ENCODE measurements around the gene PPM1E. TPM values are rescaled to one million over a fixed set of nuclear protein-coding genes. Genes with fewer than 3 reads are reported as not detected.

The PPM1E gene
- total and polyA plus RNA-seq, 2 of the 4 experiments (the other 2 are of a cell fraction), result under 0.01 to 0.05 TPM

GRCh38 chr17:58837699-58838098 is 82.0 kb downstream of the PPM1E start:
- dilution Hi-C loops (cut with HindIII; ENCODE audit: low sequenced_read_pairs, unreplicated experiment), result no loop called here
- Histone ChIP-seq H4K5ac (ENCODE audit: low read depth, low read length) (no peak overlapping the region), H2AK9ac (replicated peaks; ENCODE audit: low read depth, low read length, poor library complexity) (no peak overlapping the region), H3K4me2 (ENCODE audit: low read depth, low read length) (no peak overlapping the region), H3K9ac (ENCODE audit: low read depth, low read length) (no peak overlapping the region), H2BK15ac (ENCODE audit: low read depth, low read length) (no peak overlapping the region), H2AFZ (replicated peaks; ENCODE audit: low read length, poor library complexity) (no peak overlapping the region), H3K9me3 (ENCODE audit: control insufficient read depth, insufficient read depth, low read length) (no peaks in the 10 kb centered on the region), H2BK20ac (ENCODE audit: low read depth, low read length) (no peak overlapping the region), H2BK5ac (ENCODE audit: low read depth, low read length, poor library complexity, severe bottlenecking) (no peak overlapping the region), H3K14ac (replicated peaks; ENCODE audit: low read depth, low read length) (no peak overlapping the region), H3K4me3 (ENCODE audit: insufficient read depth, low read depth, low read length) (no peak overlapping the region), H3K56ac (ENCODE audit: extremely low read depth, insufficient read depth, low read length) (no peak overlapping the region), H3K23ac (ENCODE audit: low read depth, low read length) (no peak overlapping the region), H3K27ac (ENCODE audit: insufficient read depth, low read length) (no peak overlapping the region), H3K4me1 (ENCODE audit: control insufficient read depth, insufficient read depth, low read length) (no peaks in the 10 kb centered on the region), H3K79me1 (ENCODE audit: low read depth in 1 of 2, low read length in 2 of 2) (no peaks in the 10 kb centered on the region), H3K27me3 (ENCODE audit: control insufficient read depth, insufficient read depth, low read length) (peaks cover 2% of the 10 kb centered on the region; the same call in 1 of the 2 replicates), H3K9me1 (ENCODE audit: insufficient read depth, low read length) (no peaks in the 10 kb centered on the region), H3K4ac (ENCODE audit: low read depth, low read length) (no peak overlapping the region), H2AK5ac (ENCODE audit: low read depth, low read length) (no peak overlapping the region), H4K91ac (ENCODE audit: insufficient read depth, low read depth, low read length) (no peak overlapping the region), H3K36me3 (ENCODE audit: control insufficient read depth, insufficient read depth, low read length) (no peaks in the 10 kb centered on the region), H2BK120ac (ENCODE audit: low read depth, low read length) (no peak overlapping the region), H3K18ac (ENCODE audit: low read depth, low read length) (no peak overlapping the region), H4K8ac (ENCODE audit: low read depth in 2 of 2, low read length in 2 of 2) (no peak overlapping the region), H4K20me1 (ENCODE audit: insufficient read depth, low read length) (no peaks in the 10 kb centered on the region)
- ATAC-seq (ENCODE audit: low read depth) (no peak), DNase-seq (no peak)
- intact Hi-C loops (cut with micrococcal nuclease), result no loop called here
- no peak for TF ChIP-seq MXI1 (IDR thresholded peaks at IDR 0.05; ENCODE audit: borderline replicate concordance, low read depth, low read length)
- no peak for TF ChIP-seq USF2 (IDR thresholded peaks at IDR 0.05; ENCODE audit: low read depth, low read length)
- no peak for TF ChIP-seq MAZ (IDR thresholded peaks at IDR 0.05; ENCODE audit: borderline replicate concordance, low read depth, low read length)
- TF ChIP-seq ELK1 (IDR thresholded peaks at IDR 0.05; ENCODE audit: borderline replicate concordance, low read depth, low read length), result no peak
- CTCF ChIA-PET, result no interaction called here
- in situ Hi-C loops (cut with MboI; ENCODE audit: low sequenced_read_pairs), result no loop called here
- BruUV-seq (replicated peaks), result no TSS peak
- POLR2A ChIA-PET (ENCODE audit: unreplicated experiment), result no interaction called here
- WGBS, 2 experiments (ENCODE audit: extremely low coverage in 2 of 2, insufficient read length in 1 of 2), result no CpG with 5 or more reads among the region's 5 CpGs

Measured in IMR-90 (cell line).